C4-2B (cell line): ENCODE results near the gene HIPK1.

ENCODE experiments used
- CTCF ChIP-seq: fragments of 450-650 bp; conservative IDR thresholded peaks from 2 replicates; pipeline ENCODE4 v1.5.1; 2017; ENCODE audit warnings: mild to moderate bottlenecking
- ZFX ChIP-seq: fragments of 450-650 bp; IDR thresholded peaks from 2 replicates; pipeline ENCODE4 v1.6.1; 2017

DNA sequence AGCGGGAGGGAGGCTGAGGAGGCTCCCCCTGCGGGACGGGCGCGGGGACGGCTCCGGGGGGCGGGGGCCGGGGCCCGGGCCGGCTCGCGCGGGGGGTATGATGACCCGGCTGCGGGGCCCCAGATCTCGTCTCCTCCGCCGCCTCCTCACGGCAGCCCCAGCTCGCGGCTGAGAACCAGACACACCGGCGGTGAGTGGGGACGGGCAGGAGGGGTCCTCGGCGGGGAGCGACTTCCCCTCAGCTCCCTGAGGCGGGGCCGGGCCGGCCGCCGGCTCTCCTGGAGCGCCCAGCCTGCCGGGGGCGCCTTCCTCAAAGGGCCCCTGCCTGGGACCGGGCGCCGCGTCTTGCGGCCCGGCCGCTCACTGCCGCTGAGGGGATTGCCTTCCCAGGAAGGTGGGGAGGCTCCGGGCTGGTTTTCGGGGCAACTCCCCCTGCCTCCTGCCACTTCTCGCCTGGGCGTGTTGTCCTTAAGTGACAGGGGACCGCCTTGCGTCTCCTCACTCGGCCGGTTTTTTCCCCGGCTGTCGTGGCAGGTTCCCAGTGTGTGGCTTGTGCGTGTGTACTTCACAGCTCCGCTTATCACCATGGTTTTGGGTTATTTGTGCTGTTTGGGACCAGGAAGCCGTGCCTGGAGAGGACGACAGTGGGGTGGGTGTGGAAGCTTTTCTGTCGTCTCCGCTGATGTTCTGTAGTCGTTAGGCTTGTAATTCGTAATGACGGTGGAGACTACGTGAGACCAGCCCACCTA lies 800 bp downstream of the HIPK1 start:
- peak; percentile 37 for TF ChIP-seq CTCF
- peak; percentile 63 for TF ChIP-seq ZFX
